ACHN (cell line): ENCODE data around the gene MED12.
"Not testable (repeated sequence)": the region's sequence is repeated elsewhere in the genome, so short reads cannot be mapped to it uniquely, and the experiment has no call there.

ENCODE experiments used
- DNase-seq: peaks from one replicate; pipeline ENCODE4 v3.0.0-alpha.2; 2015
- in situ Hi-C: cut with HindIII; loops from 2 replicates; pipeline ENCODE4 v1.10.0; 2017; ENCODE audit warnings: low sequenced_read_pairs, low pct_ligation_motif_present, low pct_unique_long_range_greater_than_20kb

The MED12 gene

DNA sequence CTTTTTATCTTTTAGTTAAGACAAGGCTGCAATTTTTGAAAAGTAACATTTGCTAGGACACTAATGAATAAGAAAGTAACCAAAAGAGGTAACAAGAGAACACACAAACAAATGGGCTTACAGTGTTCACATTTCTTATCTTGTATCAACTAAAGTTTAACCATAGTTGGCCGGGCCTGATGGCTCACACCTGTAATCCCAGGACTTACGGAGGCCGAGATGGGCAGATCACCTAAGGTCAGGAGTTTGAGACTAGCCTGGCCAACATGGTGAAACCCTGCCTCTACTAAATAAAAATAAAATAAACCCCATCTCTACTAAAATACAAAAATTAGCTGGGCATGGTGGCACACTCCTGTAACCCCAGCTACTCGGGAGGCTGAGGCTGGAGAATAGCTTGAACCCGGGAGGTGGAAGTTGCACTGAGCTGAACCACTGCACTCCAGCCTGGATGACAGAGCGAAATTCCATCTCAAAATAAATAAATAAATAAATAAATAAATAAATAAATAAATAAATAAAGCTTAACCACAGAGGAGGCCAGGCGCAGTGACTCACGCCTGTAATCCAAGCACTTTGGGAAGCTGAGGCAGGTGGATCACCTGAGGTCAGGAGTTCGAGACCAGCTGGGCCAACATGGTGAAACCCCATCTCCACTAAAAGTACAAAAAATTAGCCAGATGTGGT lies 62.3 kb downstream of the MED12 start:
- in situ Hi-C loops, DNase-seq: not testable (repeated sequence)

DNA sequence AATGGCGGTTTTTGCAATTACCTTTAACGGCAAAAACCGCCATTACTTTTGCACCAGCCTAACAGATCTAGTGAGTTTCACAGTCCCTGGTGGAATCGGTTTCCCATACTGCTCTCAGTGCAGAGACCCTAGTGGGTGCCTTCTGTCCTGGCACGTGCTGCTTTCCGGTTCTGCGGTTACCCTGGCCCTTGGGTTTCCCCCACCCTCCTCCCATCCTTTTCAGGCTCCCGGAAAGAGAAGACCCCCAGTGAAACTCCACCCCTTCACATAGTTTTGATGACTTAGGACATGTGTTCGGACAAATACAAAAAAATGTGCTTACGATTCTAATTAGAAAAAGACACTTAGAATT lies 63.1 kb downstream of the MED12 start:
- DNase-seq = no peak
- in situ Hi-C loops = no loop called here

DNA sequence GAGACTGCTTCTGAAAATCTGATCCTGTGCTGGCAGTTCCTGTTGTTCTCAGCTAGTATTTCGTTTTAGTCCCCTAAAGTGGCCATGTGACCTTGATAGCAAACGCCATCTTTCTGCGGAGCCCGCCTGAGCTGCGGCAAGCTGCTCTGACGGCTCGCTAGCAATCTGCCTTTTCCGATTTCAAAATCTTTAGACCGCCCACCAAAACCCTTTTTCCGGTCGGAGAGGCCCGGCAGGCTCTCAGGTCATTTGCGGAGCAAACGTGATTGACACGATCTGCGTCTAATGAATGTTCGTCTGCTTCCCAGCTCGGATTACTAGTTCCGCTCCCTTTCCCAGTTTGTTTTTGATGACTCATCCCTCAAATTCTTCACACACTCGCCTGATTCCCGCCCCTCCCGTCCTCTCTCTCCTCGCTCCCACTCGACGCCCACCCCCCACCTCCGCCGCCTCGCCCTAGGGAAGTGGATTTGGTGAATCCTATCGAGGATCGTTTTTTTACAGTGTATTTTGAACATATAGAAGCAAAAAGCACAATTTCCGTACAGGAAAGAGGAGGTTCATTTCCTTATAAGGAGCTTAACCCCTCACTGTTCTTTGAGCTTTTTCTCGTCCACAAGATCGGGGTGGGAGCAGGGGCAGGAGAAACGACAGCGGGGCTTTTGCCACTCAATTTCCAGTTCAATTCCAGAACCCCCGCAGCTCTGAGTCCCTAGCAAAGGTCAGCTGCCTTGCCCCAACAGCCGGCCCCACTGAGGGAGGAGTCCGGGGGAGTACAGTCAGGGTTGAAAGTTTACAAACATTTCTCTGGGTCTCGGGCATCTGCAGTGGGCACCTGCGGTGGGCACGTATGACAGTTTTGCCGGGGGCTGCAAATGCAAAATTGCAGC lies 63.8 kb downstream of the MED12 start:
- peak; percentile 91 for DNase-seq
- in situ Hi-C loops = no loop called here

DNA sequence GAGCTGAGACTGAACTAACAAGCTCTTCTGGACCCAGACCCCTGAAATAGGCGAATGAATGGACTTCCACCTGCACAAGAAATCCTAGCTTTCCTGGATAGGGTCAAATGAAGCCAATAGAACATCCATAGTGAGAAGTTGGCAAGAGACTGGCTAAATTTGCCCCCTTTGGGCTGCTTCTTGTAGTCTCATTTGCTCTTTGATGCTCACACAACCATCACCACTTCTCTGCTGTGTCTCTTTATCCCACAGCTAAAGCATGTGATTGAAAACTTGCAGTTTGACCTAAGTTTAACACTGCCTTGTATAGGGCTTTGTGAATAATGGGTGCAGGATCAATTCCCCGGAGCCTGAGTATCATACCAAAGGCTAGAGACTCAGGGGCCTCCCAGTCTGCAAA lies 64.5 kb downstream of the MED12 start:
- DNase-seq = no peak
- in situ Hi-C loops = no loop called here

DNA sequence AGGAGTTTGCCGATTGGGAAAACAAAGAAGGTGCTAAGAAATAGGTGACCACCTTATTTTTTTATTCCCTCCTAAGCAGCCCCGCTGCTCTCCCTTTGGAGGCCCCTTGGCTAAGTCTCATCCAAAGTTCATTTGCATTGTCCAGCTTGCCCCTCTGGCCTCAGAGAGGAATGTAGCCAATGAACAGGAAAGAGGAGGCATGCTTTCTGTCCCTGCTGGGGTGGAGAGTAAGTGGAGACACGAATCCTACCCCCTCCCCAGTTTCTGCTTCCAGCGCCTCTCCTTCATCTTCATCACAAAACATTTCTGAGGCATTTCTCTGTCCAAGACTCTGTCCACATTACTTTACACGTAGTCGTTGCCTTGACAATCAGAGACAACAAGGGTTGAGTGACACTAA lies 64.9 kb downstream of the MED12 start:
- no peak for DNase-seq
- in situ Hi-C loops = no loop called here

DNA sequence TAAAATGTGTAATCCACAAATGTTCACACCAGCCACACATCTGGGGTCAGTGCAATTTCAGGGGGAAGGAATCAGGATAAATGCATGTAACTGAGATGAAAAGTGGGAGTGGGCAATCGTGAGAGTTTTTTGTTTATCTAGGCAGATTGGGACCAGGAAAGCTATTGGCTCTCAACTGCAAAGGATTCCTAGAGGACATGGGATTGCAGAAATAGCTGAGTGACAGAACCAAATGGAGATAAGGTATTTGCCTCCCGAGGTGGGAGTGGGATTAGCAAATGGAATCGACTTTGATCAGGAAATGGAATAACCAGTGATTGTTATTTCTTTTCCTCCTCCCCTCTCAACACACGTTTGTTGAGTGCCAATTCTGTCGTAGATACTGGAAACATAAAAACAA lies 65.7 kb downstream of the MED12 start:
- in situ Hi-C loops = no loop called here
- DNase-seq = no peak

DNA sequence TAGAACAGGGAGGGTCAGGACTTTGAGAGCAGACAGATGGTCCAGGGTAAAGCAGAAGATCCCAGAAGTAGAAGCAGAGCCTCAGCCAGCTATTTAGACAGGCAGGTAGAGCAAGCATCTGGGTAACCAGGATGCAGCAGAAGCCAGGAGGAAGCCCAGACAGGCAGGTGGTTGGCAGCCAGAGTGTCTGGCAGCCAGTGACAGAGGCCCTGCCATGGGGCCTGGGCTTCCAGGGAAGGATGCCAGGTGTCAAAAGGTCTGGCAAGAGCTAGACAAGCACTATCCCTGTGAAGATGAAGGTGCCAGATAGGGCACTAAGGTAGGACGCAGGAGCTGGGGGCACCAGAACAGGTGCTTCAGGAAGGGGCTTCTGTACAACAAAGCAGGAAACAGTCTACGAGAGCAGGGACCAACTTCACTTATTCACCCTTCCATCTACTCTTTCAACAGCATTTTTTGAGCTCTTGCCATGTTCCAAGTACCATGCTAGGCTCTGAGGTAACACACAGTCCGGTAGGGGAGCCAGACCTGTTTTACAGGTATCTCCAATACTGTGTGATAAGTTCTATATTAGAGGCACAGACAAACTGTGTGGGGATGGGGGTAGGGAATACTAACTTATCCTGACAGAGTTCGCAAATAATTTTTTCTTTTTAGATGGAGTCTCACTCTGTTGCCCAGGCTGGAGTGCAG lies 66.6 kb downstream of the MED12 start:
- no peak for DNase-seq
- in situ Hi-C loops = no loop called here

DNA sequence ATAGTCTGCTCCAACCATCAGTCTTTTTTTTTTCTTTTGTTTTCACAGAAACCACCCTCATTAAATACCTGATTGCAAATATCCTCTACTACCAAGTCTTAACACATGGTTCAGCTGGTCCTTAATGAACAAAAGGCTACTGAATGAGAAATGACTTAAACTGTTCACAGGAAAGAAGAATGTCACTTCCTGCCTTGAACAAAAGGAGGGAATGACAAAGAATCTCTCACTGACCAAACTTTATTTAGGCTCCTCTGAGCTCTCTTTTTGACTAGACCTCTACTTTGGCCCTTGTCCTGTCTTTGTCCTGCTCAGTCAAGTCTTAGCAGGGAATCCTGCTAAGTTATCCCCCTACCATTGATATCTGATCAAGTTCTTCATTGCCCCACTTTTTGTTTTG lies 72.9 kb downstream of the MED12 start:
- in situ Hi-C loops = no loop called here

More for the DNA sequence above, 72.9 kb downstream of the MED12 start:
- DNase-seq = no peak
